ENCODE measurements around the gene TAF3.

The TAF3 gene

DNA sequence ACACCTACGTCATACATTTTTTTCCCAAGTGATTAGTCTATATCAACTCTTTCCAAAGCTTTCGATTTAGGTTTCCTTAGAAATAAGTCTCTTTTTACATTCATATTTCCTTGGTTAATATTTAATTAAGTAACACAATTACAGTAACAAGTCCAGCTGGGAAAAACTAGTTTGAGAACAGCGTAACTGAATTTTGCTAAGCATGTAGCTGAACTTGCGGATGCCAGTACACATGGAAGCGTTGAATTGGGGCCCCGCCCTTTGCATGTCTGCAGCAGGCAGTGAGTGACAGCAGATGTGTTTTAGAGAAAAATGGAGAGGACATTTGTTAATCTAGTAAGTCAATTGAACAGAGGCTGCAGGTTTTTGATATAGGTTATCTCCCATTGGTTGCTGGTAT lies 72.5 kb downstream of the TAF3 start:
- Histone ChIP-seq H3K4me3 (ENCODE audit: insufficient read depth, low read length, poor library complexity, severe bottlenecking) (no peak overlapping the region), H3F3A (ENCODE audit: insufficient read depth) (no peaks in the 10 kb centered on the region), H3K27ac (ENCODE audit: low read depth, low read length) (no peak overlapping the region), H3K9ac (ENCODE audit: low read length) (no peak overlapping the region), H3K36me3 (ENCODE audit: low read length) (no peaks in the 10 kb centered on the region), H3K4me2 (ENCODE audit: low read depth, low read length, poor library complexity, severe bottlenecking) (no peak overlapping the region), H3K27me3 (ENCODE audit: low read length) (no peaks in the 10 kb centered on the region), H3K9me2 (replicated peaks; ENCODE audit: insufficient read depth, low read length) (no peaks in the 10 kb centered on the region), H3K79me2 (ENCODE audit: insufficient read depth, low read length) (no peaks in the 10 kb centered on the region), H3K9me3 (ENCODE audit: insufficient read depth, low read length) (no peaks in the 10 kb centered on the region), H4K20me1 (ENCODE audit: low read depth, low read length) (peaks cover 4% of the 10 kb centered on the region; the same call in 1 of the 2 replicates), H2AFZ (ENCODE audit: low read depth, low read length, severe bottlenecking) (no peak overlapping the region)
- TF ChIP-seq EZH2phosphoT487 (conservative IDR thresholded peaks at IDR 0.05; ENCODE audit: low read length) (no peak), CTCF (IDR thresholded peaks at IDR 0.05; ENCODE audit: insufficient read depth, low read length, poor library complexity, severe bottlenecking) (no peak)

DNA sequence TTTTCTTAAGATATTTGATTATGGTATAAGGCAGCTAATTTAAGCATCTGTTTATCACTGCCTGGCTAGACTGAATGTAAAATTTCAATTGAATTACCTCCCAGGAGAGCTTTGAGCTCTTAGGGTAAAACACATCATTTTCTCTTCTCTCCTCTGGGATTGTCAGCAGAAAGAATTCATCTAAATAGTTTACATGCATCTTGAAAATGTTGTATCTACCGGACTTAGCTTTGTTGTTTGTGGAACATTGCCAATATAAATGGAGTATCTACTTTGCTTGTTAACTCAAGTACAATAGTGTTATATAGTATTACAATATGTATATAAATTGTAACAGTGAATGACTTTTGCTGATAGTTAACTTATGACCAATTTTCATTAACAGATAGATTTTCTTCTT lies 73.3 kb downstream of the TAF3 start:
- Histone ChIP-seq H3K27ac (ENCODE audit: low read depth, low read length) (no peak overlapping the region), H4K20me1 (ENCODE audit: low read depth, low read length) (peaks cover 4% of the 10 kb centered on the region; the same call in 1 of the 2 replicates), H3K4me2 (ENCODE audit: low read depth, low read length, poor library complexity, severe bottlenecking) (no peak overlapping the region), H3K27me3 (ENCODE audit: low read length) (no peaks in the 10 kb centered on the region), H3K9ac (ENCODE audit: low read length) (no peak overlapping the region), H2AFZ (ENCODE audit: low read depth, low read length, severe bottlenecking) (no peak overlapping the region), H3K9me2 (replicated peaks; ENCODE audit: insufficient read depth, low read length) (no peaks in the 10 kb centered on the region), H3K4me3 (ENCODE audit: insufficient read depth, low read length, poor library complexity, severe bottlenecking) (no peak overlapping the region), H3K79me2 (ENCODE audit: insufficient read depth, low read length) (no peaks in the 10 kb centered on the region), H3F3A (ENCODE audit: insufficient read depth) (no peaks in the 10 kb centered on the region), H3K9me3 (ENCODE audit: insufficient read depth, low read length) (no peaks in the 10 kb centered on the region), H3K36me3 (ENCODE audit: low read length) (no peaks in the 10 kb centered on the region)
- TF ChIP-seq EZH2phosphoT487 (conservative IDR thresholded peaks at IDR 0.05; ENCODE audit: low read length) = no peak
- TF ChIP-seq CTCF (IDR thresholded peaks at IDR 0.05; ENCODE audit: insufficient read depth, low read length, poor library complexity, severe bottlenecking) = no peak

- Histone ChIP-seq H3K9me3 (ENCODE audit: insufficient read depth, low read length) (no peaks in the 10 kb centered on the region), H3K27ac (ENCODE audit: low read depth, low read length) (no peak overlapping the region), H3K79me2 (ENCODE audit: insufficient read depth, low read length) (no peaks in the 10 kb centered on the region), H3K4me3 (ENCODE audit: insufficient read depth, low read length, poor library complexity, severe bottlenecking) (no peak overlapping the region), H3K27me3 (ENCODE audit: low read length) (no peaks in the 10 kb centered on the region), H2AFZ (ENCODE audit: low read depth, low read length, severe bottlenecking) (no peak overlapping the region), H3K9me2 (replicated peaks; ENCODE audit: insufficient read depth, low read length) (no peaks in the 10 kb centered on the region), H3K36me3 (ENCODE audit: low read length) (no peaks in the 10 kb centered on the region), H3K9ac (ENCODE audit: low read length) (no peak overlapping the region), H3F3A (ENCODE audit: insufficient read depth) (no peaks in the 10 kb centered on the region), H3K4me2 (ENCODE audit: low read depth, low read length, poor library complexity, severe bottlenecking) (no peak overlapping the region), H4K20me1 (ENCODE audit: low read depth, low read length) (peaks cover 4% of the 10 kb centered on the region; the same call in 1 of the 2 replicates)
- TF ChIP-seq CTCF (IDR thresholded peaks at IDR 0.05; ENCODE audit: insufficient read depth, low read length, poor library complexity, severe bottlenecking) (no peak), EZH2phosphoT487 (conservative IDR thresholded peaks at IDR 0.05; ENCODE audit: low read length) (no peak)
Measured at GRCh38 chr10:7892146-7892545, 73.8 kb downstream of the TAF3 start.

Measured in SU-DHL-6 (cell line).